Rectal smooth muscle tissue (tissue), 1 donor: ENCODE measurements around the gene CNIH3.

Experiments used
- H3K27ac ChIP-seq: one replicate; pipeline ENCODE4 v1.7.0; 2013; ENCODE audit warnings: low read depth, low read length, inconsistent platforms
- H3K27me3 ChIP-seq: one replicate; pipeline ENCODE4 v1.7.0; 2013; ENCODE audit warnings: low read length; ENCODE audit not compliant: control insufficient read depth, insufficient read depth
- H3K36me3 ChIP-seq: one replicate; pipeline ENCODE4 v1.7.0; 2013; ENCODE audit warnings: low read length; ENCODE audit not compliant: control insufficient read depth, insufficient read depth
- H3K4me1 ChIP-seq: one replicate; pipeline ENCODE4 v1.7.0; 2013; ENCODE audit warnings: low read length; ENCODE audit not compliant: control insufficient read depth, insufficient read depth
- H3K4me3 ChIP-seq: one replicate; pipeline ENCODE4 v1.7.0; 2013; ENCODE audit warnings: low read length
- H3K9ac ChIP-seq: one replicate; pipeline ENCODE4 v1.7.0; 2013; ENCODE audit warnings: low read length

CNIH3 gene

GRCh38 chr1:224662870-224663269 lies 46.8 kb downstream of the CNIH3 start:
- no peaks in the 10 kb centered on the region for H3K36me3 ChIP-seq
- no peaks in the 10 kb centered on the region for H3K4me1 ChIP-seq
- H3K9ac ChIP-seq: no peak overlapping the region
- no peaks in the 10 kb centered on the region for H3K27me3 ChIP-seq
- H3K27ac ChIP-seq: no peak overlapping the region
- no peak overlapping the region for H3K4me3 ChIP-seq

- Histone ChIP-seq H3K36me3 (no peaks in the 10 kb centered on the region), H3K9ac (no peak overlapping the region)
Measured at GRCh38 chr1:224665016-224665415, 48.9 kb downstream of the CNIH3 start.

GRCh38 chr1:224666078-224666477 lies 50.0 kb downstream of the CNIH3 start:
- no peak overlapping the region for H3K27ac ChIP-seq
- no peaks in the 10 kb centered on the region for H3K4me1 ChIP-seq
- H3K27me3 ChIP-seq: peaks cover 2% of the 10 kb centered on the region
- H3K36me3 ChIP-seq: no peaks in the 10 kb centered on the region
- no peak overlapping the region for H3K9ac ChIP-seq
- no peak overlapping the region for H3K4me3 ChIP-seq

More at GRCh38 chr1:224665016-224665415, 48.9 kb downstream of the CNIH3 start:
- no peak overlapping the region for H3K4me3 ChIP-seq
- peaks cover 2% of the 10 kb centered on the region for H3K27me3 ChIP-seq
- no peak overlapping the region for H3K27ac ChIP-seq
- H3K4me1 ChIP-seq: no peaks in the 10 kb centered on the region

DNA sequence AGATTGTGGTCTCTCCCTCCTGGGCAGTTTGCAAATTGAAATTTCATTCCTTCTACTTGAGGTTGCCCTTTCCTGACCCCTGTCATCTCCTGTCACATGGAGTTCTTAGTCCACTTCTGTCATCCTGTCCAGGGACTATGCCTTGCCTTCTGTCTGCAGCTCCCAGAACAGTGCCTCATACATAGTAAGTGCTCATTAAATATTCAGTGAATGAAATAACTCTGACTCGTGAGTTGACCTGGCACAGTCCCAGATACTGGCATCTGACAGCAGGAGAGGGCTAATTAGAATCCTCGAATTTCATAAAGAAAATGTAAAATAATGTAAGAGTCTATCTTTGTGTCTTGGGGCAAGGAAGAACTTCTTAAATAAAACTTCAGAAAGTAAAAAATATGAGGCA lies 50.8 kb downstream of the CNIH3 start:
- no peak overlapping the region for H3K4me3 ChIP-seq
- no peak overlapping the region for H3K27ac ChIP-seq
- H3K9ac ChIP-seq: no peak overlapping the region
- H3K4me1 ChIP-seq: no peaks in the 10 kb centered on the region
- H3K27me3 ChIP-seq: peaks cover 2% of the 10 kb centered on the region
- H3K36me3 ChIP-seq: no peaks in the 10 kb centered on the region

GRCh38 chr1:224668984-224669383 lies 52.9 kb downstream of the CNIH3 start:
- no peak overlapping the region for H3K4me3 ChIP-seq

DNA sequence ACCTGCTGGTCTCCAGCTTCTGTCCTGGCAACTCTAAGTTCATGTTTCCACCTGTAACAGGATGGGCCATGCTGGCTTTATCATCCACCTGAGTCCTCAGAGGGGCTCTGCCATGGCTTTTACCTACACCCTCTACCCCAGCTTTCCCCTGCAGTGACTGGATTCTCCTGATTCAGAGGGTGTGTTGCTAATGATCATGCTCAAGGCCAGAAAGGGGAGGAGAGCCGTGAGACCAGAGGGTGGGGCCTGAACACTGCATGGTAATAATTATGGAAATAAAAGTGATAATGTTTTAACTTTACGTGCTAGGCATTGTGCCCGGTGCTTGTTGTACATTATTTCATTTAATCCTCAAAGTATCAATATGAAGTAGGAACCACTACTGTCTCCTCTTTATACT lies 53.3 kb downstream of the CNIH3 start:
- H3K27ac ChIP-seq: no peak overlapping the region
- no peak overlapping the region for H3K4me3 ChIP-seq
- H3K9ac ChIP-seq: no peak overlapping the region
- H3K4me1 ChIP-seq: no peaks in the 10 kb centered on the region
- H3K36me3 ChIP-seq: no peaks in the 10 kb centered on the region
- H3K27me3 ChIP-seq: peaks cover 2% of the 10 kb centered on the region

More at GRCh38 chr1:224668984-224669383, 52.9 kb downstream of the CNIH3 start:
- Histone ChIP-seq H3K4me1 (no peaks in the 10 kb centered on the region), H3K27ac (no peak overlapping the region), H3K36me3 (no peaks in the 10 kb centered on the region), H3K27me3 (peaks cover 2% of the 10 kb centered on the region), H3K9ac (no peak overlapping the region)

DNA sequence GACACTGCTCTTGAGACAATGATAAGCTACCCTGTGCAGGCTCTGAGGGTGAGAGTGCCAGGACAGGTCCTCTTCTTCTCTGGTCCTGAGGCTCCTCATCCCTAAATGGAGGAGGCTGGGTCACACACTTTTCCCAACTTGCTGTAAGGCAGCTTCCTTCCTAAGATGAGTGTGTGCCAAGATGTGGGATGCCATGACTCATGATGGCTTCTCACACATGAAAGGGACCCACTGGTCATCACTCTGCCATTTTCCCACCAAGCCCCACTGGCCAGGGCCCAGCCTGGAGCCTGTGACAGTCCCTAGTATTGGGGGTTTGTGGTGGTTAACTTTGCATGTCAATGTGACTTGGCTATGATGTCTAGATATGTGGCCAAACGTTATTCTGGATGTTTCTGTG lies 54.4 kb downstream of the CNIH3 start:
- H3K9ac ChIP-seq: no peak overlapping the region
- no peak overlapping the region for H3K27ac ChIP-seq
- H3K4me3 ChIP-seq: no peak overlapping the region
- H3K4me1 ChIP-seq: no peaks in the 10 kb centered on the region
- H3K36me3 ChIP-seq: no peaks in the 10 kb centered on the region
- H3K27me3 ChIP-seq: peaks cover 2% of the 10 kb centered on the region

DNA sequence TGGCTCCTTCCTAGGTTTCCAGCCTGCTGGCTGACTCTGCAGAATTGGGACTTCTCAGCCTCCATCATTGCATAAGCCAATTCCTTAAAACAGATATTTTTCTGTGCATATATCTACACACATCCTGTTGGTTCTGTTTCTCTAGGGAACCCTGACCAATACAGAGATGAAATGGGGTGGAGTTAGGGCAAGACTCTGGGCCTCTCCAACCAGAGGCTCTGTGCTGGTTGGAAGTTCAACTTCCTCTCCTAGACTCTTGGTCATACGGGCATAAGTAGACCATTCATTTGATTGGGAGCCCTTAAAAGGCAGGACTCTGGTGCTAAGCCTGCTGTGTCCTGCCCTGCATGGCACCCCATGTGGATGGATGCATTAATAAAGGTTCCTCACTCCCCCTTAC lies 55.0 kb downstream of the CNIH3 start:
- Histone ChIP-seq H3K36me3 (no peaks in the 10 kb centered on the region), H3K4me3 (no peak overlapping the region), H3K27ac (no peak overlapping the region), H3K4me1 (no peaks in the 10 kb centered on the region), H3K27me3 (peaks cover 2% of the 10 kb centered on the region), H3K9ac (no peak overlapping the region)

- no peak overlapping the region for H3K4me3 ChIP-seq
- H3K4me1 ChIP-seq: no peaks in the 10 kb centered on the region
- peaks cover 2% of the 10 kb centered on the region for H3K27me3 ChIP-seq
- H3K36me3 ChIP-seq: no peaks in the 10 kb centered on the region
- H3K9ac ChIP-seq: no peak overlapping the region
- H3K27ac ChIP-seq: no peak overlapping the region
Measured at GRCh38 chr1:224673141-224673540, 57.0 kb downstream of the CNIH3 start.

GRCh38 chr1:224675590-224675989 lies 59.5 kb downstream of the CNIH3 start:
- Histone ChIP-seq H3K36me3 (no peaks in the 10 kb centered on the region), H3K27me3 (no peaks in the 10 kb centered on the region), H3K27ac (no peak overlapping the region), H3K9ac (no peak overlapping the region), H3K4me3 (no peak overlapping the region), H3K4me1 (no peaks in the 10 kb centered on the region)

GRCh38 chr1:224676551-224676950 lies 60.4 kb downstream of the CNIH3 start:
- Histone ChIP-seq H3K27me3 (no peaks in the 10 kb centered on the region), H3K27ac (no peak overlapping the region), H3K9ac (no peak overlapping the region), H3K4me3 (no peak overlapping the region), H3K4me1 (no peaks in the 10 kb centered on the region), H3K36me3 (no peaks in the 10 kb centered on the region)

- no peaks in the 10 kb centered on the region for H3K4me1 ChIP-seq
- no peak overlapping the region for H3K4me3 ChIP-seq
- H3K27ac ChIP-seq: no peak overlapping the region
- H3K9ac ChIP-seq: no peak overlapping the region
- no peaks in the 10 kb centered on the region for H3K27me3 ChIP-seq
- H3K36me3 ChIP-seq: no peaks in the 10 kb centered on the region
Measured at GRCh38 chr1:224678168-224678567, 62.1 kb downstream of the CNIH3 start.

DNA sequence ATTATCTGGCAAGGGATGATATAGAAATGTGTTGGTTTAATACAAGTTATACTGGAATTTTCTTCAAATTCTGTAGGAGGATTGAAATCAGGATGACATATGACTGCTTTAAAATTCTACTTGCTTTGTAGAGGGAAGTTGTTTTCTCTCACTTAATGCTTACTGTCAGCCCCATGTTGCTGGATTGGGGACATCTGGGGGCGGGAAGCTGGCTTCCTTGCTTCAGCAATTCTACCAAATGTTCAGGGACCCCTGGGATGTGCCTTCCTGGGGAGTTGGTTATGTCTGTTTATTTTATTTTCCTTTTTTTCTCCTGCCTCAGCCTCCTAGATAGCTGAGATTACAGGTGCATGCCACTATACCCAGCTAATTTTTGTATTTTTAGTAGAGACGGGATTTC lies 63.5 kb downstream of the CNIH3 start:
- no peaks in the 10 kb centered on the region for H3K36me3 ChIP-seq
- H3K27ac ChIP-seq: no peak overlapping the region
- no peaks in the 10 kb centered on the region for H3K27me3 ChIP-seq
- H3K9ac ChIP-seq: no peak overlapping the region
- H3K4me3 ChIP-seq: no peak overlapping the region
- H3K4me1 ChIP-seq: no peaks in the 10 kb centered on the region
